Gastrocnemius medialis (tissue), 4 donors: ENCODE measurements around the gene CARNS1. TPM values are rescaled to one million over a fixed set of nuclear protein-coding genes. Genes with fewer than 3 reads are reported as not detected.

Source experiments
- ATAC-seq, 2 donors: fragments of 150-250 bp; one replicate each; pipeline ENCODE4 v1.9.1; 2016
- DNase-seq, 2 donors: peaks; one replicate each; pipeline ENCODE4 v3.0.0-alpha.2; 2019
- H3K27ac ChIP-seq, 4 donors: fragments of 200-600 bp; sonication (generic); 1 replicate in 1 of 4; 2 replicates in 3 of 4; pipeline ENCODE4 v1.5.1; 2016 to 2018; ENCODE audit warnings: mild to moderate bottlenecking in 2 of 4, moderate library complexity in 1 of 4
- H3K27me3 ChIP-seq, 3 donors: fragments of 200-600 bp; sonication (generic) in 2 of 3; 1 replicate in 1 of 3; 2 replicates in 2 of 3; pipeline versions ENCODE4 v1.5.1 to v1.6.0; 2016 to 2019; ENCODE audit warnings: mild to moderate bottlenecking in 1 of 3, moderate library complexity in 1 of 3
- H3K36me3 ChIP-seq, 2 donors: fragments of 200-600 bp; sonication (generic) in 1 of 2; one replicate each; pipeline ENCODE4 v1.5.1; 2017 to 2018
- H3K4me1 ChIP-seq, 2 donors: fragments of 200-600 bp; sonication (generic) in 1 of 2; one replicate each; pipeline ENCODE4 v1.5.1; 2016 to 2017; ENCODE audit warnings: mild to moderate bottlenecking in 2 of 2
- H3K4me3 ChIP-seq, 4 donors: fragments of 200-600 bp; sonication (generic) in 3 of 4; 1 replicate in 1 of 4; 2 replicates in 3 of 4; pipeline ENCODE4 v1.5.1; 2016 to 2019; ENCODE audit warnings: mild to moderate bottlenecking in 2 of 4
- H3K9me3 ChIP-seq, 3 donors: fragments of 200-600 bp; sonication (generic) in 2 of 3; 1 replicate in 1 of 3; 2 replicates in 2 of 3; pipeline ENCODE4 v1.5.1; 2016 to 2019
- POLR2A ChIP-seq, 2 donors: fragments of 450-650 bp; IDR thresholded peaks; one replicate each; pipeline ENCODE4 v1.6.1; 2017; ENCODE audit warnings: antibody characterized with exemption in 2 of 2, mild to moderate bottlenecking in 2 of 2, moderate library complexity in 2 of 2
- in situ Hi-C, 4 donors: fragments of 200-750 bp; cut with MboI; loops; one replicate each; pipeline versions ENCODE4 v1.15.0 to v1.8.0; 2017; ENCODE audit warnings: low sequenced_read_pairs in 4 of 4
- intact Hi-C: fragments of 100-400 bp; cut with DNase I; formaldehyde crosslinking; loops from one replicate; pipeline ENCODE4 v1.15.1; 2023; ENCODE audit warnings: low total_unique reads
- total RNA-seq, 4 donors: library from RNA; depleted of rRNA; stranded (reverse); fragments of >200 nt; gene quantifications; one replicate each; pipeline versions ENCODE4 v1.1.0 to v1.2.3, GENCODE V29; 2016
- TF ChIP-seq, protein P1 (sequence below), 5 experiments: fragments of 450-650 bp in 3 of 5; fragments of 200-600 bp in 2 of 5; sonication (generic) in 2 of 5; IDR thresholded peaks in 4 of 5; conservative IDR thresholded peaks in 1 of 5; 1 replicate in 4 of 5; 2 replicates in 1 of 5; pipeline ENCODE4 v1.5.1; 2016 to 2019; ENCODE audit warnings: antibody characterized with exemption in 5 of 5, mild to moderate bottlenecking in 3 of 5, moderate library complexity in 3 of 5

CARNS1 gene
- total RNA-seq, 4 donors from 2014 or later: 2.5 to 11.0 (median 4.9) TPM

DNA sequence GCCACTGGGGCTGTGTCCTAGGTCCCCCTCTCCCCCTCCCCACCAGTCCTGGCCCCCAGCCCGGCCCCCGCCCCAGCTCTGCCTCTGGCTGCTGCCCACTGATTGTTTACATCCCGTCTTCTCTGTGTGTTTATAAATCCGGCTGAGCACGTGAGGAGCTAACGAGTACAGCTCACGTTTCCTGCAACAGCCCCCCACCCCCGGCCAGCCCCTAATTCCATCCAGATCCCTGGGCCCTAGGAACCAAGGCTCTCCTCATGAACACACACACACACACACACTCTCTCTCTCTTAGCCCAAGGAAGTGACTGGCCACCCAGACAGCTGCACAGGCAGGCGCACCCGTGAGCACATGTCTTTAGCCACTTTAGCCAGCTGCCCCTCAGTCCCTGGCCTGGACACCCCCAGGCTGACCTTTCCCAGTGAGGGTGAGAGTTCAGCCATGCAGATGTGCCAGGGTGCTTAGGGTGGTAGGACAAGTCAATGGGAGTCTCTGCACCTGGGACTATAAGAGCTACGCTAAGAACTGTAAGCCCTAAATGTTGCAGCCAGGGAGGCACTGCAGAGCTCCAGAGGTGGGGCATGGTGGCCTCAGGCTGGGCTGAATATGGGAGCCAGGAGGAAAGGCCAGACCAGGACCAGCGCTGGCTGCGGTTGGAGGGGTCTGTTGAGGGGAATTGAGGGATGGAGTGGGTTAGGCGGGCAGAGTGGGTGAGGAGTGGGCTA, 45.0 kb upstream of the CARNS1 start:
- ATAC-seq (no peak), DNase-seq (no peak)
- H3K36me3 ChIP-seq: no peaks in the 10 kb centered on the region
- in situ Hi-C loops: no loop called here
- no peak for TF ChIP-seq POLR2A (IDR thresholded peaks at IDR 0.05)
- TF ChIP-seq, protein P1, sequence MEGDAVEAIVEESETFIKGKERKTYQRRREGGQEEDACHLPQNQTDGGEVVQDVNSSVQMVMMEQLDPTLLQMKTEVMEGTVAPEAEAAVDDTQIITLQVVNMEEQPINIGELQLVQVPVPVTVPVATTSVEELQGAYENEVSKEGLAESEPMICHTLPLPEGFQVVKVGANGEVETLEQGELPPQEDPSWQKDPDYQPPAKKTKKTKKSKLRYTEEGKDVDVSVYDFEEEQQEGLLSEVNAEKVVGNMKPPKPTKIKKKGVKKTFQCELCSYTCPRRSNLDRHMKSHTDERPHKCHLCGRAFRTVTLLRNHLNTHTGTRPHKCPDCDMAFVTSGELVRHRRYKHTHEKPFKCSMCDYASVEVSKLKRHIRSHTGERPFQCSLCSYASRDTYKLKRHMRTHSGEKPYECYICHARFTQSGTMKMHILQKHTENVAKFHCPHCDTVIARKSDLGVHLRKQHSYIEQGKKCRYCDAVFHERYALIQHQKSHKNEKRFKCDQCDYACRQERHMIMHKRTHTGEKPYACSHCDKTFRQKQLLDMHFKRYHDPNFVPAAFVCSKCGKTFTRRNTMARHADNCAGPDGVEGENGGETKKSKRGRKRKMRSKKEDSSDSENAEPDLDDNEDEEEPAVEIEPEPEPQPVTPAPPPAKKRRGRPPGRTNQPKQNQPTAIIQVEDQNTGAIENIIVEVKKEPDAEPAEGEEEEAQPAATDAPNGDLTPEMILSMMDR (IDR thresholded peaks at IDR 0.05 in 4 of 5, conservative IDR thresholded peaks at IDR 0.05 in 1 of 5): no peak
- peaks cover 8 to 13% of the 10 kb centered on the region in 2 donors for H3K4me1 ChIP-seq
- H3K27me3 ChIP-seq: peaks cover 19 to 45% (median 41%) of the 10 kb centered on the region in 3 donors
- no peak overlapping the region for H3K27ac ChIP-seq
- intact Hi-C loops: no loop called here
- no peak overlapping the region for H3K4me3 ChIP-seq
- H3K9me3 ChIP-seq: no peaks in the 10 kb centered on the region

DNA sequence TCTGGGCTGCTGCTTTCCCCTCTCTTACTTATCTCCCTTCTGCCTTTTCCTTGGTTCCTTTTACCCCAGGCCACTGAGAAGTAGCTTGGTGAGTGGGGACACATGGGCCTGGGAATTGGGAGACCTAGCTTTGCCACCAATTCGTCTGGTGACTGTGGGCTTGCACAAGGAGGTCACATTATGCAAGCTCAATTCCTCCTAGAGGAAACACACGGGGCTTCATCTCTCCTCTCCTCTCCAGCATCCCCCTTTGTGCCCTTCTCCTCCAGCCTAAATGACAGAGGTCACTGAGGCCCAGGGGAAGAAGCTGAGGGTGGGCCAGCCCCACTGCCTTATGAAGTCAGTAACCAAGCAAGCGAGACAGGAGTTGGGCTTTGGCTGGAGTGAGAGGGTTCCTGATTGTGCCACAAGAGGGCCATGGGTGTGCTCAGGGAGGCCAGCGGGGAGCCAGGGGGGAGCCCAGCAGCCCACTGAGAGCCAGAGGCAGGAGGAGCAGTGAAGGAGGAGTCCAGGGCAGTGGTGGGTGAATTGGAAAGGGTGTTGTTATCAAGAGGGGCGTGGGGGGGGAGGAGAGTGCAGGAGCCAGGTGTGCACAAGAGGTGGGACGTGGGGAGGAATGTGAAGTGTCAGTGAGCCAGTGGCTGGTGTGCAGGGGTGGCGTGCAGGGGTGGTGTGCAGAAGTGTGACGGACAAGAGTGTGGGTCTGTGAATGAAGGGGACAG, 44.1 kb upstream of the CARNS1 start:
- DNase-seq (no peak), ATAC-seq (no peak)
- in situ Hi-C loops (no loop called here), intact Hi-C loops (no loop called here)
- H3K27me3 ChIP-seq: peaks cover 22 to 50% (median 41%) of the 10 kb centered on the region in 3 donors
- no peaks in the 10 kb centered on the region for H3K36me3 ChIP-seq
- H3K9me3 ChIP-seq: no peaks in the 10 kb centered on the region
- no peak overlapping the region for H3K4me3 ChIP-seq
- peaks cover 8 to 13% of the 10 kb centered on the region in 2 donors for H3K4me1 ChIP-seq
- H3K27ac ChIP-seq: peak overlapping the region in 1 of 4 donors; percentile 82
- no peak for TF ChIP-seq POLR2A (IDR thresholded peaks at IDR 0.05)
- TF ChIP-seq, protein P1 (IDR thresholded peaks at IDR 0.05 in 4 of 5, conservative IDR thresholded peaks at IDR 0.05 in 1 of 5): peak in 3 of 5 experiments; percentile 26 to 39 (median 30)

DNA sequence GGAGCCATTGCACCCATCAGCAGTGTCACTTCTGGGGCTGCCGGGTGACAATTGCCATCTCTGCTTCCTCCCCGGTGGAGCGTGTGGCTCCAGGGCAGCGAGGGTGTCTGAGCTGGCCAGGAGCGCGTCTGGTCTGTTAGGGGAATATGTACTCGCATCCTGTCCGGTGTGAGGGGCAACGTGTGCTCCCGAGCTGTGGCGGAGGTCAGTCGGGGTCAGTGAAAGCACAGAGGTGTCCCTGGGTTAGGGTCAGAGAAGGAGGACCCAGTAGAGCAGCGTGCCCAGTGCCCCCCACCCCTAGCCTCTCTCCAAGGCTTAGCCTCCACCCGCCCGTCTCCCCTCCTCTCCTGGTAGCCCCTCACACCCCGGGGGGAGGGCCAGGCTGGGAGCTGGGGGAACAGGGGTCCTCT, 43.6 kb upstream of the CARNS1 start:
- ATAC-seq (no peak), DNase-seq (no peak)
- intact Hi-C loops (no loop called here), in situ Hi-C loops (no loop called here)
- Histone ChIP-seq H3K4me1 (peaks cover 8 to 13% of the 10 kb centered on the region in 2 donors), H3K9me3 (no peaks in the 10 kb centered on the region), H3K4me3 (peak overlapping the region; percentile 37 to 75 (median 60)), H3K36me3 (no peaks in the 10 kb centered on the region), H3K27me3 (peaks cover 23 to 49% (median 39%) of the 10 kb centered on the region in 3 donors), H3K27ac (peak overlapping the region in 2 of 4 donors; percentile 73 to 82)
- TF ChIP-seq POLR2A (IDR thresholded peaks at IDR 0.05): no peak
- TF ChIP-seq, protein P1 (IDR thresholded peaks at IDR 0.05 in 4 of 5, conservative IDR thresholded peaks at IDR 0.05 in 1 of 5): no peak

DNA sequence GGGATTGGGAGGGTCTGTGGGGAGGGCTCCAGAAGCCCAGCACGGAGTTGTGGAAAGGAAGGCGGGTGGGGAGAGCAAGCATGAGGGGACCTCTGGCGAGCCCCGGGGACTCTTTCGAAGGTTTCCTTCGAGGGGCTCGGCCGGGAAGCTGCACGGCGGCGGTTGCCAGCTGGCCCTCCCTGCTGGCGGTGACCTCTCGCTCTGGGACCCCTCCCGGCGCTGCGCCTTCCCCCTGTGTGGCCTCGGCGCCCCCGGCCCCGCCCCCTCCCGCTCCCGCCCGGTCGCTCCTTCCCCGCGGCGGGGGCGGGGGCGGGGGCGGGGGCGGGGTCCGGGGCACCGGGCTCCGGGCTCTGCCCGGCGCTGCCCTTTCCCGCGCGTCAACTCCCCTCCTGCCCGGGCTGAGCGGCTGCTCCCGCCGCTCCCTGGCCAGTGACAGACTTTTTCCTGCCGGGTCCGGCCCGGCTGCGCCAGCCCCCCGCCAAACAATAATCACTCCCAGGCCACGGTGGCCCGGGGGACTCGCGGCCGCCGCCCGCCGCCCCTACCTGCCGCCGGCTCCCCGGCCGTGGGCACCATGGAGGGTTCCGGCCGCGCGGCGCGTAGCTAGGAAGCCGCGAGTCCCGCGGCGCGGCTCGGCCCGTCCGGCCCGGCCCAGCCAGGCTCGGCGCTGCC, 43.0 kb upstream of the CARNS1 start:
- peak overlapping the region; percentile 58 to 75 (median 69) for H3K4me3 ChIP-seq
- DNase-seq: no peak
- TF ChIP-seq, protein P1 (IDR thresholded peaks at IDR 0.05 in 4 of 5, conservative IDR thresholded peaks at IDR 0.05 in 1 of 5): no peak
- peak; percentile 31 to 42 for TF ChIP-seq POLR2A (IDR thresholded peaks at IDR 0.05)
- H3K27ac ChIP-seq: peak overlapping the region; percentile 73 to 82 (median 78)
- ATAC-seq: no peak
- H3K4me1 ChIP-seq: peaks cover 8 to 13% of the 10 kb centered on the region in 2 donors
- intact Hi-C loops (no loop called here), in situ Hi-C loops (no loop called here)
- H3K9me3 ChIP-seq: no peaks in the 10 kb centered on the region
- peaks cover 23 to 45% (median 33%) of the 10 kb centered on the region in 3 donors for H3K27me3 ChIP-seq
- H3K36me3 ChIP-seq: no peaks in the 10 kb centered on the region
